Suprapubic skin (tissue), 4 donors: ENCODE results near the gene PSMC2. TPM values are rescaled to one million over a fixed set of nuclear protein-coding genes. Genes with fewer than 3 reads are reported as not detected.
A peak's percentile ranks its signal among the peaks of the same experiment; 100 is the strongest.

Experiments used
- DNase-seq, 2 donors: peaks; one replicate each; pipeline ENCODE4 v3.0.0-alpha.2; 2019; ENCODE audit warnings: low spot score in 2 of 2
- H3K27ac ChIP-seq: fragments of 200-600 bp; sonication (generic); one replicate; pipeline ENCODE4 v1.5.1; 2019
- H3K27me3 ChIP-seq: fragments of 200-600 bp; sonication (generic); one replicate; pipeline ENCODE4 v1.5.1; 2019
- H3K36me3 ChIP-seq: fragments of 200-600 bp; sonication (generic); one replicate; pipeline ENCODE4 v1.5.1; 2019
- H3K4me1 ChIP-seq: fragments of 200-600 bp; sonication (generic); one replicate; pipeline ENCODE4 v1.5.1; 2019
- H3K4me3 ChIP-seq: fragments of 200-600 bp; sonication (generic); one replicate; pipeline ENCODE4 v1.5.1; 2019; ENCODE audit warnings: mild to moderate bottlenecking
- H3K9me3 ChIP-seq: fragments of 200-600 bp; sonication (generic); one replicate; pipeline ENCODE4 v1.5.1; 2019
- EP300 ChIP-seq: sonication (generic); formaldehyde crosslinking; IDR thresholded peaks from one replicate; pipeline ENCODE4 v1.6.1; 2017; ENCODE audit warnings: antibody characterized with exemption
- POLR2A ChIP-seq, 2 donors: fragments of 450-650 bp; IDR thresholded peaks; one replicate each; pipeline ENCODE4 v1.6.1; 2017; ENCODE audit warnings: antibody characterized with exemption in 2 of 2, mild to moderate bottlenecking in 2 of 2, moderate library complexity in 2 of 2
- POLR2AphosphoS5 ChIP-seq, 3 donors: sonication (generic); formaldehyde crosslinking; IDR thresholded peaks; one replicate each; pipeline ENCODE4 v1.6.1; 2017; ENCODE audit warnings: antibody characterized with exemption in 3 of 3
- WGBS: methylation state at CpG from one replicate; pipeline ENCODE4 v1.1.5; 2018; 5-methylcytosine and 5-hydroxymethylcytosine counted together
- total RNA-seq, 4 donors: library from RNA; depleted of rRNA; stranded (reverse); fragments of >200 nt; gene quantifications; one replicate each; pipeline ENCODE4 v1.1.0, GENCODE V29; 2016
- TF ChIP-seq, protein P1 (sequence below), 2 donors: fragments of 200-600 bp in 1 of 2; fragments of 450-650 bp in 1 of 2; sonication (generic) in 1 of 2; IDR thresholded peaks; one replicate each; pipeline ENCODE4 v1.5.1; 2016 to 2019; ENCODE audit warnings: antibody characterized with exemption in 2 of 2, mild to moderate bottlenecking in 1 of 2, moderate library complexity in 1 of 2

Gene PSMC2
- total RNA-seq, result 100 to 1,000 TPM in 1 of 4 donors, 10 to 100 TPM in 3; 61.5 to 115 (median 94.0) TPM

DNA sequence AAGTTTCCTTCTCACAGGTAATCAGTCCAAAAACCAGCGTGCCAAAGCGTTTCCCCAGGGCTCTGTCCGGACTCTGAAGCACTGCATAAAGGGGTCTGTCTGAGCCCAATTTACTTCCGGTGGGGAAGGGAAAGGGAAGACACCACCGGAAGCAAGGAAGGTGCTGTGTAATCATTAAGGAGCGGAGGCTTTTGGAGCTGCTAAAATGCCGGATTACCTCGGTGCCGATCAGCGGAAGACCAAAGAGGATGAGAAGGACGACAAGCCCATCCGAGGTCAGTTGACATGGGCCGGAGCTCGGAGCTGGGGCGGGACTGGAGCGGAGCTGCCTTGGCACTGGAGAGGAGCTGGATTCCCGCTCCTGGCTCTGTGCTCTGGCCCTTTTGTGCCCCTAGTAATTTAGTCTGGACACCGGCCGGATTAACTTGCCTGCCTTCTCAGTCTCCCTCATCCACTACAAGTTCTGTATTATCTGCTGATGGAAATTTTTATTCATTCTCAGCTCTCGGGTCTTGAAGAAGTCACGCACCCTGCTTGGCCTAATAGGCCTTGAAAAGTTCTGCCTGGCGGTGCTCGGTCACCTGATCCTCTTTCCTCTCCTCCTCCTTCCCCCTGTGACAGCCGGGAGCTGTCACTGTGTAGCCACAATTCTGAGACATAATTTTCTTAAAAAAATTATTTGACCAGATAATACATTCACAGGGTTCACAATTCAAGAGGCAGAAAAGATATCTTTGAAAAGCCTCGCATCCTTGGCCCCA, at the start of gene PSMC2:
Gene PSMC2, plus strand, starts transcription at position 137 of the 761 bp plus-strand sequence. Its CDS starts 69 bp downstream, at position 206.
- Histone ChIP-seq H3K36me3 (peaks cover 4% of the 10 kb centered on the region), H3K27me3 (no peaks in the 10 kb centered on the region), H3K9me3 (no peaks in the 10 kb centered on the region), H3K4me3 (peak within 1 kb of the TSS; percentile 93), H3K27ac (peak within 1 kb of the TSS; percentile 96), H3K4me1 (peaks cover 57% of the 10 kb centered on the region)
- DNase-seq, result peak in 1 of 2 donors; percentile 89
- WGBS, result under 1% methylated on average over 25 of the region's 25 CpGs
- TF ChIP-seq POLR2A (IDR thresholded peaks at IDR 0.05) (peak in 1 of 2 donors; percentile 32), EP300 (no peak), POLR2AphosphoS5 (IDR thresholded peaks at IDR 0.05) (peak in 2 of 3 donors; percentile 56 to 89)

DNA sequence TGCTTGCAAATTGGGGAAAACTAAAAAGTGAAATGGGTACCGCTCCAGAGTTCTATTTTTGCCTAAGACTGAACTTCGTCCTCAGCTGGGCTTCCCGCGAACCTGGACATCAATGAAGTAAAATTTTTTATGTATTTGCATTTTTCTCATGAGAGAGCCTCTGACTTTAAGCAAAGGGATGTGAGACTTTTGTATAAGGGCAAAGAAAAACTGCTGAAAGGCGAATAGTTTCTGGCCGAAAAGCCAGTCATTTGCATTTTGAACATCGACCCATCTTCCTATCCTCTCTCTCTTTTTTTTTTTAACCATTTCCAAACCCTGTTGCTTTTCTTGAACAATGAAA, 49.6 kb upstream of the PSMC2 start:
- H3K4me1 ChIP-seq, result peaks cover 23% of the 10 kb centered on the region
- peaks cover 34% of the 10 kb centered on the region for H3K36me3 ChIP-seq
- peak overlapping the region; percentile 91 for H3K27ac ChIP-seq
- 1% methylated on average over 7 of the region's 7 CpGs for WGBS
- no peaks in the 10 kb centered on the region for H3K27me3 ChIP-seq
- no peaks in the 10 kb centered on the region for H3K9me3 ChIP-seq
- peak overlapping the region; percentile 93 for H3K4me3 ChIP-seq
- TF ChIP-seq POLR2A (IDR thresholded peaks at IDR 0.05) (no peak), EP300 (no peak), POLR2AphosphoS5 (IDR thresholded peaks at IDR 0.05) (no peak)
- TF ChIP-seq, protein P1, sequence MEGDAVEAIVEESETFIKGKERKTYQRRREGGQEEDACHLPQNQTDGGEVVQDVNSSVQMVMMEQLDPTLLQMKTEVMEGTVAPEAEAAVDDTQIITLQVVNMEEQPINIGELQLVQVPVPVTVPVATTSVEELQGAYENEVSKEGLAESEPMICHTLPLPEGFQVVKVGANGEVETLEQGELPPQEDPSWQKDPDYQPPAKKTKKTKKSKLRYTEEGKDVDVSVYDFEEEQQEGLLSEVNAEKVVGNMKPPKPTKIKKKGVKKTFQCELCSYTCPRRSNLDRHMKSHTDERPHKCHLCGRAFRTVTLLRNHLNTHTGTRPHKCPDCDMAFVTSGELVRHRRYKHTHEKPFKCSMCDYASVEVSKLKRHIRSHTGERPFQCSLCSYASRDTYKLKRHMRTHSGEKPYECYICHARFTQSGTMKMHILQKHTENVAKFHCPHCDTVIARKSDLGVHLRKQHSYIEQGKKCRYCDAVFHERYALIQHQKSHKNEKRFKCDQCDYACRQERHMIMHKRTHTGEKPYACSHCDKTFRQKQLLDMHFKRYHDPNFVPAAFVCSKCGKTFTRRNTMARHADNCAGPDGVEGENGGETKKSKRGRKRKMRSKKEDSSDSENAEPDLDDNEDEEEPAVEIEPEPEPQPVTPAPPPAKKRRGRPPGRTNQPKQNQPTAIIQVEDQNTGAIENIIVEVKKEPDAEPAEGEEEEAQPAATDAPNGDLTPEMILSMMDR (IDR thresholded peaks at IDR 0.05), result no peak
- DNase-seq, result no peak

DNA sequence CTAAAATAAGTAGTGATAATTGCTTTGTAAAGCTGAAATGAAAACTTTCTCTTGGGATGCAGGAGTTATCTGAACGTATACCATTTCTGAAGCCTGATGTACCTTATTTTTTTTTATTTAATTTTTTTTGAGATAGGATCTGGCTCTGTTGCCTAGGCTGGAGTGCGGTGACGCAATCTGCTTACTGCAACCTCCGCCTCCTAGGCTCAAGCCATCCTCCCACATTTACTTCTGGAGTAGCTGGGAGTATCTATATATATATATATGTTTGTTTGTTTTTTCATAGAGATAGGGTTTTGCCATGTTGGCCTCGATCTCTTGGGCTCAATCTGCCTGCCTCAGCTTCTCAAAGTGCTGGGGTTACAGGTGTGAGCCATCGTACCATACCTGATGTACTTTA, 47.8 kb upstream of the PSMC2 start:
- DNase-seq, result no peak
- TF ChIP-seq POLR2AphosphoS5 (IDR thresholded peaks at IDR 0.05) (no peak), POLR2A (IDR thresholded peaks at IDR 0.05) (no peak), EP300 (no peak)
- TF ChIP-seq, protein P1 (IDR thresholded peaks at IDR 0.05), result no peak
- Histone ChIP-seq H3K4me3 (no peak overlapping the region), H3K27me3 (no peaks in the 10 kb centered on the region), H3K36me3 (peaks cover 50% of the 10 kb centered on the region), H3K27ac (no peak overlapping the region), H3K4me1 (peaks cover 23% of the 10 kb centered on the region), H3K9me3 (no peaks in the 10 kb centered on the region)
- 86% methylated on average over 6 of the region's 6 CpGs for WGBS

DNA sequence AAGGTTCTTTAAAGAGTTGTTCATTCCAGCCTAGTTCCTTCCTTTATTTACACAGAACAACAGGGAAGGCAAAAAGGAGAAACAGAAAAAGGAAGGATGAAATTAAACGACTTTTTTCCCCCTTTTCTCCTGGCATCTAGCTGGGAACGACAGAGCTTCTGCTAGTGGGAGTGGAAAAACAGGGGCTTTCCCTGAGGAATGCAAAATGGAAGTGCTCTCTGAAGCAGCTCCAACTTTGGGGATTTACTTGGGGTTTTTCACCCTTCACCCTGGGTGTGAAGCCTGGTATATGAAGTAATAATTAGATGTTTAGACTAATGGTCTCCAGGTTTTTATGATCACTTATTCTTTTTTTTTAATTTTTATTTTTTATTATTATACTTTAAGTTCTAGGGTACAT, 46.0 kb upstream of the PSMC2 start:
- peaks cover 67% of the 10 kb centered on the region for H3K36me3 ChIP-seq

DNA sequence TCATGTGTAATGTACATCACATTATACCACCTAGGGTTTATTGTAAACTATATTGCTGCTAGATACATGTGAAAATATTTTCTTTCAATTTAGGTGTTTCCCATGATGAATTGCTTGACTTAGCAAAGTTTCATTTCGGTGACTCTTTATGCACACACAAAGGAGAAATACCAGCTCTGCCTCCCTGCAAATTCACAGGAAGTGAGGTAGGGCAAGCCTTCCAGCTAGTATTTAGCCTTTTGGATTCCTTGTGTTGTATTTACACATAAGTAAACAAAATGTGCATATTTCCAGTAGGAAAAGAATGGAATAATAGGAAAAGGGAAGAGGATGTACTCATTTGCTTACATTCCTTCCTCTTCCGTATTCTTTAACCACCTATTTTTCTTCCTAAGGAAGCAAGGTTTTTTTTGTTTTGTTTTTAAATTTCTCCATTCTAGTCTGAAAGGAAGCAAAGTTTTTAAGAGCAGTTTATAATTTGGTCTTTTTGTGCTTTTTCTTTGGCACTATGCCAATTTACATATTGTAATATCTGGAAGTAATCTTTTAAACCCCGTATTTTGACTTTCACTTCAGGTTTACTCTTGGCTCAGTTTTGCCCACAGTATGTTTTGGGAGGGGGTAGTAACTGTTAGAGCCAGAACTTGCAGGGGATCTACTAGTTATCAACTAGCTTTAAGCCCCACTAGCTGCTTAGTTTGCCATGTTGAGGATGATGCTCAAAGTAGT, 39.8 kb upstream of the PSMC2 start:
- Histone ChIP-seq H3K36me3 (peaks cover 96% of the 10 kb centered on the region), H3K27ac (no peak overlapping the region)
- 67% methylated on average over 3 of the region's 3 CpGs for WGBS

More for the DNA sequence above, 46.0 kb upstream of the PSMC2 start:
- H3K27ac ChIP-seq, result no peak overlapping the region
- no peak overlapping the region for H3K4me3 ChIP-seq
- TF ChIP-seq POLR2AphosphoS5 (IDR thresholded peaks at IDR 0.05) (no peak), POLR2A (IDR thresholded peaks at IDR 0.05) (no peak), EP300 (no peak)
- TF ChIP-seq, protein P1 (IDR thresholded peaks at IDR 0.05), result no peak
- H3K9me3 ChIP-seq, result no peaks in the 10 kb centered on the region
- no peak for DNase-seq
- WGBS, result 51% methylated on average over 2 of the region's 2 CpGs
- H3K4me1 ChIP-seq, result peaks cover 23% of the 10 kb centered on the region
- H3K27me3 ChIP-seq, result no peaks in the 10 kb centered on the region

More for the DNA sequence above, 39.8 kb upstream of the PSMC2 start:
- Histone ChIP-seq H3K4me1 (peaks cover 6% of the 10 kb centered on the region), H3K9me3 (no peaks in the 10 kb centered on the region), H3K27me3 (no peaks in the 10 kb centered on the region), H3K4me3 (no peak overlapping the region)
- TF ChIP-seq, protein P1 (IDR thresholded peaks at IDR 0.05), result no peak
- no peak for TF ChIP-seq POLR2AphosphoS5 (IDR thresholded peaks at IDR 0.05)
- TF ChIP-seq EP300, result no peak
- TF ChIP-seq POLR2A (IDR thresholded peaks at IDR 0.05), result no peak
- DNase-seq, result no peak
